ENCODE results near the gene BCKDHB.
A peak's percentile ranks its signal among the peaks of the same experiment; 100 is the strongest.
"Not testable (repeated sequence)": the region's sequence is repeated elsewhere in the genome, so short reads cannot be mapped to it uniquely, and the experiment has no call there.

The BCKDHB gene

GRCh38 chr6:80280262-80281010 lies 174.0 kb downstream of the BCKDHB start:
- Histone ChIP-seq H3K27ac (ENCODE audit: low read depth, low read length) (no peak overlapping the region), H2AK5ac (ENCODE audit: low read length) (no peak overlapping the region), H3K36me3 (ENCODE audit: control insufficient read depth, insufficient read depth, low read length) (no peaks in the 10 kb centered on the region), H3K4me1 (ENCODE audit: control insufficient read depth, low read depth, low read length) (no peaks in the 10 kb centered on the region), H3K56ac (ENCODE audit: low read length) (no peak overlapping the region), H3K18ac (ENCODE audit: low read length) (no peak overlapping the region), H2BK15ac (replicated peaks; ENCODE audit: low read depth) (no peak overlapping the region), H4K5ac (ENCODE audit: low read length) (no peak overlapping the region), H2BK5ac (ENCODE audit: low read length) (no peak overlapping the region), H3K79me1 (ENCODE audit: low read length) (no peaks in the 10 kb centered on the region), H3K4me3 (ENCODE audit: low read length) (no peak overlapping the region), H2BK120ac (ENCODE audit: low read depth, low read length) (no peak overlapping the region), H3K9ac (ENCODE audit: low read length) (no peak overlapping the region), H4K8ac (ENCODE audit: low read depth, low read length) (no peak overlapping the region), H3K79me2 (ENCODE audit: control insufficient read depth, insufficient read depth, low read length) (no peaks in the 10 kb centered on the region), H3K27me3 (ENCODE audit: insufficient read depth, low read length, poor library complexity) (no peaks in the 10 kb centered on the region), H3K23ac (ENCODE audit: low read length) (no peak overlapping the region), H3K4ac (ENCODE audit: low read depth, low read length) (no peak overlapping the region), H3K4me2 (ENCODE audit: low read length) (no peak overlapping the region)
- no CpG with 5 or more reads among the region's 2 CpGs for WGBS (ENCODE audit: extremely low coverage, insufficient coverage, low lambda C conversion rate)
- no peak for DNase-seq

GRCh38 chr6:80282913-80283554 lies 176.6 kb downstream of the BCKDHB start:
- no CpG with 5 or more reads among the region's 2 CpGs for WGBS (ENCODE audit: extremely low coverage, insufficient coverage, low lambda C conversion rate)
- no peak overlapping the region for H2BK120ac ChIP-seq (ENCODE audit: low read depth, low read length)
- H3K9ac ChIP-seq (ENCODE audit: low read length) = no peak overlapping the region

GRCh38 chr6:80287112-80287511 lies 180.6 kb downstream of the BCKDHB start:
- H2AK5ac ChIP-seq (ENCODE audit: low read length) = no peak overlapping the region
- H2BK5ac ChIP-seq (ENCODE audit: low read length) = no peak overlapping the region
- H3K9ac ChIP-seq (ENCODE audit: low read length) = no peak overlapping the region
- H3K4me3 ChIP-seq (ENCODE audit: low read length) = no peak overlapping the region
- H3K27me3 ChIP-seq (ENCODE audit: insufficient read depth, low read length, poor library complexity) = no peaks in the 10 kb centered on the region
- no peaks in the 10 kb centered on the region for H3K79me1 ChIP-seq (ENCODE audit: low read length)
- no peak overlapping the region for H3K27ac ChIP-seq (ENCODE audit: low read depth, low read length)
- H4K8ac ChIP-seq (ENCODE audit: low read depth, low read length) = no peak overlapping the region
- H2BK15ac ChIP-seq (replicated peaks; ENCODE audit: low read depth) = no peak overlapping the region
- no peak overlapping the region for H3K4ac ChIP-seq (ENCODE audit: low read depth, low read length)
- no peaks in the 10 kb centered on the region for H3K4me1 ChIP-seq (ENCODE audit: control insufficient read depth, low read depth, low read length)
- H3K23ac ChIP-seq (ENCODE audit: low read length) = no peak overlapping the region
- H3K36me3 ChIP-seq (ENCODE audit: control insufficient read depth, insufficient read depth, low read length) = no peaks in the 10 kb centered on the region
- no peak for DNase-seq
- H3K4me2 ChIP-seq (ENCODE audit: low read length) = no peak overlapping the region
- no peak overlapping the region for H3K18ac ChIP-seq (ENCODE audit: low read length)
- no peak overlapping the region for H3K56ac ChIP-seq (ENCODE audit: low read length)
- no peak overlapping the region for H2BK120ac ChIP-seq (ENCODE audit: low read depth, low read length)
- H4K5ac ChIP-seq (ENCODE audit: low read length) = no peak overlapping the region
- H3K79me2 ChIP-seq (ENCODE audit: control insufficient read depth, insufficient read depth, low read length) = no peaks in the 10 kb centered on the region

More at GRCh38 chr6:80282913-80283554, 176.6 kb downstream of the BCKDHB start:
- H3K4me1 ChIP-seq (ENCODE audit: control insufficient read depth, low read depth, low read length) = no peaks in the 10 kb centered on the region
- H2BK15ac ChIP-seq (replicated peaks; ENCODE audit: low read depth) = no peak overlapping the region
- no peak overlapping the region for H3K4me3 ChIP-seq (ENCODE audit: low read length)
- H4K8ac ChIP-seq (ENCODE audit: low read depth, low read length) = no peak overlapping the region
- H3K27me3 ChIP-seq (ENCODE audit: insufficient read depth, low read length, poor library complexity) = no peaks in the 10 kb centered on the region
- H3K56ac ChIP-seq (ENCODE audit: low read length) = no peak overlapping the region
- no peaks in the 10 kb centered on the region for H3K36me3 ChIP-seq (ENCODE audit: control insufficient read depth, insufficient read depth, low read length)
- no peak overlapping the region for H3K27ac ChIP-seq (ENCODE audit: low read depth, low read length)
- H3K4ac ChIP-seq (ENCODE audit: low read depth, low read length) = no peak overlapping the region
- no peak overlapping the region for H3K23ac ChIP-seq (ENCODE audit: low read length)
- no peak for DNase-seq
- no peak overlapping the region for H4K5ac ChIP-seq (ENCODE audit: low read length)
- no peaks in the 10 kb centered on the region for H3K79me2 ChIP-seq (ENCODE audit: control insufficient read depth, insufficient read depth, low read length)
- no peak overlapping the region for H2AK5ac ChIP-seq (ENCODE audit: low read length)
- H2BK5ac ChIP-seq (ENCODE audit: low read length) = no peak overlapping the region
- H3K18ac ChIP-seq (ENCODE audit: low read length) = no peak overlapping the region
- H3K79me1 ChIP-seq (ENCODE audit: low read length) = no peaks in the 10 kb centered on the region
- no peak overlapping the region for H3K4me2 ChIP-seq (ENCODE audit: low read length)

- Histone ChIP-seq H2BK15ac (replicated peaks; ENCODE audit: low read depth) (no peak overlapping the region), H3K4me1 (ENCODE audit: control insufficient read depth, low read depth, low read length) (no peaks in the 10 kb centered on the region), H3K27ac (ENCODE audit: low read depth, low read length) (no peak overlapping the region), H3K18ac (ENCODE audit: low read length) (no peak overlapping the region), H3K9ac (ENCODE audit: low read length) (no peak overlapping the region), H3K36me3 (ENCODE audit: control insufficient read depth, insufficient read depth, low read length) (no peaks in the 10 kb centered on the region), H4K8ac (ENCODE audit: low read depth, low read length) (no peak overlapping the region), H3K4me3 (ENCODE audit: low read length) (no peak overlapping the region), H3K79me2 (ENCODE audit: control insufficient read depth, insufficient read depth, low read length) (no peaks in the 10 kb centered on the region), H2BK5ac (ENCODE audit: low read length) (no peak overlapping the region), H3K4ac (ENCODE audit: low read depth, low read length) (no peak overlapping the region), H3K27me3 (ENCODE audit: insufficient read depth, low read length, poor library complexity) (no peaks in the 10 kb centered on the region), H2BK120ac (ENCODE audit: low read depth, low read length) (no peak overlapping the region), H3K56ac (ENCODE audit: low read length) (no peak overlapping the region), H3K79me1 (ENCODE audit: low read length) (no peaks in the 10 kb centered on the region), H2AK5ac (ENCODE audit: low read length) (no peak overlapping the region), H4K5ac (ENCODE audit: low read length) (no peak overlapping the region), H3K4me2 (ENCODE audit: low read length) (no peak overlapping the region), H3K23ac (ENCODE audit: low read length) (no peak overlapping the region)
- no CpG with 5 or more reads among the region's 3 CpGs for WGBS (ENCODE audit: extremely low coverage, insufficient coverage, low lambda C conversion rate)
- no peak for DNase-seq
These were observed 181.1 kb downstream of the BCKDHB start for GRCh38 chr6:80287607-80288006.

- no peak overlapping the region for H2BK120ac ChIP-seq (ENCODE audit: low read depth, low read length)
- no peak overlapping the region for H3K4me2 ChIP-seq (ENCODE audit: low read length)
- DNase-seq = no peak
- H3K23ac ChIP-seq (ENCODE audit: low read length) = no peak overlapping the region
- no peak overlapping the region for H2BK5ac ChIP-seq (ENCODE audit: low read length)
- no peak overlapping the region for H2BK15ac ChIP-seq (replicated peaks; ENCODE audit: low read depth)
- H3K9ac ChIP-seq (ENCODE audit: low read length) = no peak overlapping the region
- no peaks in the 10 kb centered on the region for H3K79me1 ChIP-seq (ENCODE audit: low read length)
- no peak overlapping the region for H3K27ac ChIP-seq (ENCODE audit: low read depth, low read length)
- no CpG with 5 or more reads among the region's 3 CpGs for WGBS (ENCODE audit: extremely low coverage, insufficient coverage, low lambda C conversion rate)
- H3K56ac ChIP-seq (ENCODE audit: low read length) = no peak overlapping the region
- no peak overlapping the region for H3K18ac ChIP-seq (ENCODE audit: low read length)
- H3K79me2 ChIP-seq (ENCODE audit: control insufficient read depth, insufficient read depth, low read length) = no peaks in the 10 kb centered on the region
- H3K4me1 ChIP-seq (ENCODE audit: control insufficient read depth, low read depth, low read length) = no peaks in the 10 kb centered on the region
- no peaks in the 10 kb centered on the region for H3K27me3 ChIP-seq (ENCODE audit: insufficient read depth, low read length, poor library complexity)
- no peaks in the 10 kb centered on the region for H3K36me3 ChIP-seq (ENCODE audit: control insufficient read depth, insufficient read depth, low read length)
- no peak overlapping the region for H4K8ac ChIP-seq (ENCODE audit: low read depth, low read length)
- H3K4me3 ChIP-seq (ENCODE audit: low read length) = no peak overlapping the region
- no peak overlapping the region for H3K4ac ChIP-seq (ENCODE audit: low read depth, low read length)
- H2AK5ac ChIP-seq (ENCODE audit: low read length) = no peak overlapping the region
- no peak overlapping the region for H4K5ac ChIP-seq (ENCODE audit: low read length)
These were observed 183.3 kb downstream of the BCKDHB start for GRCh38 chr6:80289727-80290126.

DNA sequence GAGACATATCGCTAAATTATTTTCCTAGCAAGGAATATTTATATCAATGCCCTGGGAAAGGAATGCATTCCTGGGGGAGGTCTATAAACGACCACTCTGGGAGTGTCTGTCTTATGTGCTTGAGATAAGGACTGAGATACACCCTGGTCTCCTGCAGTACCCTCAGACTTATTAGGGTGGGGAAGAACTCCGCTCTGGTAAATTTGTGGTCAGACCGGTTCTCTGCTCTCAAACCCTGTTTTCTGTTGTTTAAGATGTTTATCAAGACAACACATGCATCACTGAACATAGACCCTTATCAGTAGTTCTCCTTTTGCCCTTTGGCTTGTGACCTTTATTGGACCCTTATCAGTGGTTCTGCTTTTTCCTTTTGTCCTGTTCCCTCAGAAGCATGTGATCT lies 188.1 kb downstream of the BCKDHB start:
- WGBS (ENCODE audit: extremely low coverage, insufficient coverage, low lambda C conversion rate) = no CpG with 5 or more reads among the region's 4 CpGs
- H3K36me3 ChIP-seq (ENCODE audit: control insufficient read depth, insufficient read depth, low read length); H2AK5ac ChIP-seq (ENCODE audit: low read length); H4K5ac ChIP-seq (ENCODE audit: low read length); H3K4me3 ChIP-seq (ENCODE audit: low read length); H2BK15ac ChIP-seq (replicated peaks; ENCODE audit: low read depth); H3K27me3 ChIP-seq (ENCODE audit: insufficient read depth, low read length, poor library complexity); H3K79me1 ChIP-seq (ENCODE audit: low read length); H2BK5ac ChIP-seq (ENCODE audit: low read length); H2BK120ac ChIP-seq (ENCODE audit: low read depth, low read length); H3K4me2 ChIP-seq (ENCODE audit: low read length); H3K18ac ChIP-seq (ENCODE audit: low read length); H3K4ac ChIP-seq (ENCODE audit: low read depth, low read length); H3K56ac ChIP-seq (ENCODE audit: low read length); H4K8ac ChIP-seq (ENCODE audit: low read depth, low read length); H3K23ac ChIP-seq (ENCODE audit: low read length); H3K79me2 ChIP-seq (ENCODE audit: control insufficient read depth, insufficient read depth, low read length); H3K9ac ChIP-seq (ENCODE audit: low read length); H3K4me1 ChIP-seq (ENCODE audit: control insufficient read depth, low read depth, low read length); H3K27ac ChIP-seq (ENCODE audit: low read depth, low read length): not testable (repeated sequence)
- DNase-seq = peak; percentile 19

Data from mesendoderm (in vitro differentiated cells).